ENCODE measurements around the gene PRDM8.

DNA sequence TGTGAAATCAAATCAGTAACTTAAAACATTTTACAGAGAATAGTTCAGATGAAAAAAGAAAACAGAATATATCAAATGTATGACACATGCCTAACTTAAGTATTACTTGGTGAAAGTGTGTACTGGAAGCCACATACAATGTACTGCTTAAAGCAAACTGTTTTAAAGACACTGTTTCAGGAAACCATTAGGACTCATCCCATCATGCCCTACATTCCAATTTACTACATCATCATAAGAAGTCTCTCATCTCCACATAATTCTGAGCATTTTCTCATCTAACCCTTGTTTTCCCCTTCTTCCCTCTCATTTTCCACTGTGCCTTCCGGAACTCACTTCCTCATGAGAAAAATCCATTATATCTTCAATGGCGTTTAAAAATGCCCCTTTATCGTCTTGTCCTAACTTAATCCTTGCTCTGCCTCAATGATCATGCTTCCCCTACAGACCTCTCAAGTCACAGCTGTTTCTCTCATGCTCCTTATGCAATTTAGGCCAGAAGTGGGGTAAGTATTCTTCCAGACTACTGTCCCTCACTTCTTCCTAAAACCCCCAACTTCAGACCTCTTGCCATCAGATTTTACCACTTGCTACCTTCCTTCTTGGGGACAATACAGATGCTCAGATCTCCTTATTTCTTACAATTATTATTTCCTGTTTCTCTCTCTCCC lies 42.3 kb downstream of the PRDM8 start:
- TF ChIP-seq, protein P1, sequence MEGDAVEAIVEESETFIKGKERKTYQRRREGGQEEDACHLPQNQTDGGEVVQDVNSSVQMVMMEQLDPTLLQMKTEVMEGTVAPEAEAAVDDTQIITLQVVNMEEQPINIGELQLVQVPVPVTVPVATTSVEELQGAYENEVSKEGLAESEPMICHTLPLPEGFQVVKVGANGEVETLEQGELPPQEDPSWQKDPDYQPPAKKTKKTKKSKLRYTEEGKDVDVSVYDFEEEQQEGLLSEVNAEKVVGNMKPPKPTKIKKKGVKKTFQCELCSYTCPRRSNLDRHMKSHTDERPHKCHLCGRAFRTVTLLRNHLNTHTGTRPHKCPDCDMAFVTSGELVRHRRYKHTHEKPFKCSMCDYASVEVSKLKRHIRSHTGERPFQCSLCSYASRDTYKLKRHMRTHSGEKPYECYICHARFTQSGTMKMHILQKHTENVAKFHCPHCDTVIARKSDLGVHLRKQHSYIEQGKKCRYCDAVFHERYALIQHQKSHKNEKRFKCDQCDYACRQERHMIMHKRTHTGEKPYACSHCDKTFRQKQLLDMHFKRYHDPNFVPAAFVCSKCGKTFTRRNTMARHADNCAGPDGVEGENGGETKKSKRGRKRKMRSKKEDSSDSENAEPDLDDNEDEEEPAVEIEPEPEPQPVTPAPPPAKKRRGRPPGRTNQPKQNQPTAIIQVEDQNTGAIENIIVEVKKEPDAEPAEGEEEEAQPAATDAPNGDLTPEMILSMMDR (conservative IDR thresholded peaks at IDR 0.05; ENCODE audit: low read depth, low read length): no peak
- no peak for TF ChIP-seq EZH2 (IDR thresholded peaks at IDR 0.05; ENCODE audit: borderline replicate concordance, low read depth, low read length, poor library complexity, severe bottlenecking)

Measured in A673 (cell line).